ENCODE data around the gene NAPSA.
A peak's percentile ranks its signal among the peaks of the same experiment; 100 is the strongest.

NAPSA gene

GRCh38 chr19:50314724-50315708 is 50.4 kb downstream of the NAPSA start:
- Mint-ChIP-seq H3K4me3 (peak overlapping the region; percentile 68), H3K9me3 (no peaks in the 10 kb centered on the region), H3K27me3 (ENCODE audit: low read depth) (peaks cover 51% of the 10 kb centered on the region), H3K36me3 (ENCODE audit: low read depth) (peaks cover 5% of the 10 kb centered on the region), H3K4me1 (ENCODE audit: low read depth) (peaks cover 8% of the 10 kb centered on the region), H3K27ac (peak overlapping the region; percentile 66)
- DNase-seq (ENCODE audit: low spot score) = no peak

- Mint-ChIP-seq H3K27me3 (ENCODE audit: low read depth) (peaks cover 54% of the 10 kb centered on the region), H3K9me3 (no peaks in the 10 kb centered on the region), H3K36me3 (ENCODE audit: low read depth) (peaks cover 5% of the 10 kb centered on the region), H3K4me3 (no peak overlapping the region), H3K4me1 (ENCODE audit: low read depth) (peaks cover 8% of the 10 kb centered on the region), H3K27ac (no peak overlapping the region)
- no peak for DNase-seq (ENCODE audit: low spot score)
Measured at GRCh38 chr19:50313812-50314536, 51.5 kb downstream of the NAPSA start.

- Mint-ChIP-seq H3K36me3 (ENCODE audit: low read depth) (peaks cover 5% of the 10 kb centered on the region), H3K9me3 (no peaks in the 10 kb centered on the region), H3K27ac (no peak overlapping the region), H3K4me3 (no peak overlapping the region), H3K27me3 (ENCODE audit: low read depth) (peaks cover 60% of the 10 kb centered on the region), H3K4me1 (ENCODE audit: low read depth) (peaks cover 8% of the 10 kb centered on the region)
- no peak for DNase-seq (ENCODE audit: low spot score)
Measured at GRCh38 chr19:50312967-50313811, 52.2 kb downstream of the NAPSA start.

- DNase-seq (ENCODE audit: low spot score) = no peak
- Mint-ChIP-seq H3K9me3 (no peaks in the 10 kb centered on the region), H3K4me1 (ENCODE audit: low read depth) (peaks cover 8% of the 10 kb centered on the region), H3K27ac (no peak overlapping the region), H3K36me3 (ENCODE audit: low read depth) (peaks cover 5% of the 10 kb centered on the region), H3K4me3 (no peak overlapping the region), H3K27me3 (ENCODE audit: low read depth) (peaks cover 69% of the 10 kb centered on the region)
Measured at GRCh38 chr19:50311723-50312635, 53.5 kb downstream of the NAPSA start.

GRCh38 chr19:50310759-50311465 is 54.5 kb downstream of the NAPSA start:
- peaks cover 66% of the 10 kb centered on the region for H3K27me3 Mint-ChIP-seq (ENCODE audit: low read depth)
- no peak for DNase-seq (ENCODE audit: low spot score)
- H3K4me3 Mint-ChIP-seq = no peak overlapping the region
- H3K4me1 Mint-ChIP-seq (ENCODE audit: low read depth) = peaks cover 5% of the 10 kb centered on the region
- no peak overlapping the region for H3K27ac Mint-ChIP-seq
- no peaks in the 10 kb centered on the region for H3K9me3 Mint-ChIP-seq
- peaks cover 5% of the 10 kb centered on the region for H3K36me3 Mint-ChIP-seq (ENCODE audit: low read depth)

- Mint-ChIP-seq H3K9me3 (no peaks in the 10 kb centered on the region), H3K36me3 (ENCODE audit: low read depth) (peaks cover 4% of the 10 kb centered on the region), H3K4me1 (ENCODE audit: low read depth) (no peaks in the 10 kb centered on the region), H3K27ac (no peak overlapping the region), H3K27me3 (ENCODE audit: low read depth) (peaks cover 63% of the 10 kb centered on the region), H3K4me3 (no peak overlapping the region)
- no peak for DNase-seq (ENCODE audit: low spot score)
Measured at GRCh38 chr19:50309396-50310125, 55.9 kb downstream of the NAPSA start.

- Mint-ChIP-seq H3K4me3 (no peak overlapping the region), H3K4me1 (ENCODE audit: low read depth) (no peaks in the 10 kb centered on the region), H3K9me3 (no peaks in the 10 kb centered on the region), H3K36me3 (ENCODE audit: low read depth) (peaks cover 4% of the 10 kb centered on the region), H3K27me3 (ENCODE audit: low read depth) (peaks cover 58% of the 10 kb centered on the region), H3K27ac (no peak overlapping the region)
- DNase-seq (ENCODE audit: low spot score) = no peak
Measured at GRCh38 chr19:50308991-50309390, 56.4 kb downstream of the NAPSA start.

Data from T-helper 2 cell treated with Interferon-gamma antibody and Interleukin-4, amounts not matched to agents 5 μg/mL and 100 μg/mL, for 36 hours (primary cell).